ENCODE data around the gene AHCYL2.
"Not testable (repeated sequence)": the region's sequence is repeated elsewhere in the genome, so short reads cannot be mapped to it uniquely, and the experiment has no call there.

Gene AHCYL2

GRCh38 chr7:129244220-129244619 is 19.4 kb downstream of the AHCYL2 start:
- no peak for DNase-seq (ENCODE audit: low read depth, low spot score)

GRCh38 chr7:129245533-129245932 is 20.7 kb downstream of the AHCYL2 start:
- DNase-seq (ENCODE audit: low read depth, low spot score) = no peak

DNA sequence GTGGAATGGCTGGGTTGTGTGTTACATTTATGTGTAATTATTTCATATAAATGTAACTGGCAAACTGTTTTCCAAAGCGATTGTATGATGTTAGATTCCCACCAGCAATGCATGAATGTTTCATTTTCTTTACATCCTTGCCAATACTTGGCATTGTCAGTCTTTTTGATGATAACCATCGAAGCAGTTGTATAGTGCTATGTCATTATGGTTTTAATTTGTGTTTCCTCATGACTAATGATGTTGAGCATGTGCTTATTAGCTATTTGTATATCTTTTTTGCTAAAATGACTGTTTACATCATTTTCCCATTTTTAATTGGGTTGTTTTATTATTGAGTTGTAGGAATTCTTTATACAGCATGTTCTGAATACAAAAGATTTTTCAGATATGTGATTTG is 22.3 kb downstream of the AHCYL2 start:
- DNase-seq (ENCODE audit: low read depth, low spot score) = no peak

- no peak for DNase-seq (ENCODE audit: low read depth, low spot score)
Observed at GRCh38 chr7:129252128-129252527, 27.3 kb downstream of the AHCYL2 start.

DNA sequence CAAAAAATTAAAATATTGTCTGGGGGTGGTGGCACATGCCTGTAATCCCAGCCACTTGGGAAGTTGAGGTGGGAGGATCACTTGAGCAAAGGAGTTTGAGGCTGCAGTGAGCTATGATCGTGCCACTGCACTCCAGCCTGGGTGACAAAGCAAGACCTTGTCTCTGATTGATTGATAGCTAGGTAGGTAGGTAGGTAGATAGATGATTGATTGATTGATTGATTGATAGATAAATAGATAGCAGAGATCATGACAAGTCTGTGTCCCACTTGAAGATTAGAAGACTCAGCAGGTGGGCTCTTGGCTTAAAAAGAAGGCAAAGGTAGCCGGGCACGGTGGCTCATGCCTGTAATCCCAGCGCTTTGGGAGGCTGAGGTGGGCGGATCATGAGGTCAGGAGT is 27.8 kb downstream of the AHCYL2 start:
- not testable (repeated sequence) for DNase-seq (ENCODE audit: low read depth, low spot score)

- no peak for DNase-seq (ENCODE audit: low read depth, low spot score)
Observed at GRCh38 chr7:129255800-129256199, 31.0 kb downstream of the AHCYL2 start.

DNA sequence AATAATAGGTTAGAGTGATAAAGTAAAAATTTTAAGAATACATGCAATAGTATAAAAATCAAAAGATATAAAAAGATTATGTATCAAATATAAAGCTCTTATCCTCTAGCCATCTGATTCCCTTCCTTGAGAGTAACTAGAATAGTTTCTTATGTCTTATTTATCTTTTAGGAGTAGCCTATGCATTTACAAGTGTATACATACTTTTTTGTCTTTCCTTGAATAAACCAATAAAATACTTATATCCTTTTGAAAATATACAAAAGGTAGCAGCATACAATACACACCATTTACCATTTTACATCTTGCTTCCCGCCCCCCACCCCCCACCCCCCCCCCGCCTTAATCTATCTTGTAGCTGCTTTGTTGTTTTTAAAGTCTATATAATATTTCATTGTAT is 31.4 kb downstream of the AHCYL2 start:
- no peak for DNase-seq (ENCODE audit: low read depth, low spot score)

- no peak for DNase-seq (ENCODE audit: low read depth, low spot score)
Observed at GRCh38 chr7:129257168-129257567, 32.3 kb downstream of the AHCYL2 start.

DNA sequence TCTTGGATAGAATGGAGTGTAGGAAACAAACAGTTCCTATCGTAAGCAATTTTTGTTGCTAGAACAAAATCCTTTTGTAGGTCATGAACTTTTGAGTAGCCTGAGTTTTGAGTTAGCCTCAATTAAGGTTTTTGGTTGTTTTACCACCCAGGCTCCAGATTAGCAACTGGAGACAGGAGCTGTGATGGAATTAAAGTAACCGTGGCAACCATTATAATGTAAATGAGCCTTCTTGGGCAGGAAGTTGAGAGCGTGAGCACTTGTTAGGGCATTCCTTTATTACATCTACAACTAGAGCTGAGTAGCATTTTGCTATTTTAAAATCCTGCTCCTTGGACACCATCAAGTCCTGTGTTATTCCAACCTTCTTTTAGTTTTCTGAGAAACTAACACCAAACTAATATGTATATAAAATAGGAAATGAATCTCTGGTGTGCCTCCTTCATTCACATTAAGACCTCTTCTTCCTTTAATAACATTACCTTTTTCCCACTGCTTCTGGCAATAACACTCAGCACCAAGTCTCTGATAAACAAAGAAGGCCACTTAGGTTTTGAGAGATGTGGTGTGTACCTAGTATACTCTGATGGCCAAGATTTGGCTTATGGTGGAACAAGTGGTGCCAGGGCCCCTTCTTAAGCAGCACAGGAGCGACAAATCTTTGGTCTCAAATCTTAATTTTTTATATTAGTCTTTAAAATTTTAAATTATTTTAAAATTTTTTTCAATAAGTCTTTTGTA is 34.0 kb downstream of the AHCYL2 start:
- DNase-seq (ENCODE audit: low read depth, low spot score) = peak; percentile 95

GRCh38 chr7:129262324-129262723 is 37.5 kb downstream of the AHCYL2 start:
- DNase-seq (ENCODE audit: low read depth, low spot score) = no peak

DNA sequence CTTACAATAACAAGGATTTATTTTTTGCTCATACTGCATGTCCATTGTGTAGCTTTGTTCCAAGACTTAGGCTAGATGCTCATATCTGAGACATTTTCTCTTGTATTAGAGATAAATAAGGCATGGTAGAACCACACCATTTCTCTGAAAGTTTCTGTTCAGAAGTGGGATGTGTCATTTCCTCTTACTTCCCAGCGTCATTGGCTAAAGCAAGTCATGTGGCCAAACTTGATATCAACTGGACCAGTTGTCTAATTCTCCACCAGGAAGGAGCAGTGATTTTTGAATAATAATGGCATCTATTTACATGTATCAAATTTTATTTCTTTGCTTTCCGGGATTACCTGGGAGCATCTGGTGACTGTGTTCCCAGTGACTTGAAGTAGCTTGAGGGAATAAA is 38.3 kb downstream of the AHCYL2 start:
- no peak for DNase-seq (ENCODE audit: low read depth, low spot score)

DNA sequence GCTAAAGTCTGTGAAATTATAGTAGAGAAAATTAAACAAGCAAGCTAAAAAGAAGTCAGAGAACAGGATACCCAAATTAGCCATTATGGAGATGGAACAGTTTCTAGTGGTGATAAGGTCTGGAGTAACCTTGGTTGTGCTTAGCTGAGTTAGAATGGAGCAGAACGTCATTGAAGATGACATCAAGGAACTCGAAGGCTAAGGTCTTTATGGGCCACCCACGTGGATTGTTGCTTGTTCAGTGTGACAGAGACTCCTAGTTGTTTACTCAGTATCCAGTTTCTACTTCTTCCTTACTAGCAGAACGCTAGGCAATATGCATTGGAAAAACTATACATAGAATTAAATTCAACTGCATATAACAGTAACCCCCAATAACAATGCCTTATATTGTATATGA is 39.7 kb downstream of the AHCYL2 start:
- DNase-seq (ENCODE audit: low read depth, low spot score) = no peak

- DNase-seq (ENCODE audit: low read depth, low spot score) = no peak
Observed at GRCh38 chr7:129265328-129265727, 40.5 kb downstream of the AHCYL2 start.

DNA sequence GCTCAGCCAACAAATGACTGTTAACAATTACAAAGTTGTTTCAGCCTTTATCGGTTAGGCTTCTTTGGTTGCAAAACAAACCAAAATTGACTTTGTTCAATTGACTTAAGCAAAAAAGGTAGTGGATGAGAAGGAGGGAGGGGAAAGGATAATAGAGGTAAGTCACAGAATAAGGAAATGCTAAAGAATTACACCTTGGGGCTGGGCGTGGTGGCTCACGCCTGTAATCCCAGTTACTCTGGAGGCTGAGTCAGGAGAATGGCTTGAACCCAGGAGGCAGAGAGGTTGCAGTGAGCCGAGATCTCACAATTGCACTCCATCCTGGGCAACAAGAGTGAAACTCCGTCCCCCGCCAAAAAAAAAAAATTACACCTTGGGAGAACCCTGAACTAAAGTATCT is 41.4 kb downstream of the AHCYL2 start:
- no peak for DNase-seq (ENCODE audit: low read depth, low spot score)

- no peak for DNase-seq (ENCODE audit: low read depth, low spot score)
Observed at GRCh38 chr7:129270077-129270476, 45.2 kb downstream of the AHCYL2 start.

- DNase-seq (ENCODE audit: low read depth, low spot score) = peak; percentile 42
Observed at GRCh38 chr7:129271500-129272355, 46.9 kb downstream of the AHCYL2 start.

DNA sequence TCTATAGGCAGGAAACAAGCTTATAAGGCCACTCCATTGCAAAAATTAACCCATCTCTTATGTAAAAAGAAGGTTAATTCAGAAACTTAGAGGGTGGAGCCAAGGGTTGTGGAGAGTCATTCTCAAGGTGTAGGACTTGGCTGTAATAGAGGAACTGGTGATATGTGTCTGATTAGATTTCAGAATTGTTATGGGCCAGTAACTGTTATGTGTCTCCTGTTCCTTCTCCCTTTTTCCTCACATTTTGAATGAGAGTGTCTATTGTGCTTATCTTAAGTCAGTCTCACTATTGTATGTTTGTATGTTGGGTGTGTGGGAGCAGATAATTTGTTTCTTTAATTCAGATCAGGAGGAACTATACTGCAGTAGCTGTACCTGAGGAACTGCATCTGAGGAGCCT is 49.1 kb downstream of the AHCYL2 start:
- no peak for DNase-seq (ENCODE audit: low read depth, low spot score)

DNA sequence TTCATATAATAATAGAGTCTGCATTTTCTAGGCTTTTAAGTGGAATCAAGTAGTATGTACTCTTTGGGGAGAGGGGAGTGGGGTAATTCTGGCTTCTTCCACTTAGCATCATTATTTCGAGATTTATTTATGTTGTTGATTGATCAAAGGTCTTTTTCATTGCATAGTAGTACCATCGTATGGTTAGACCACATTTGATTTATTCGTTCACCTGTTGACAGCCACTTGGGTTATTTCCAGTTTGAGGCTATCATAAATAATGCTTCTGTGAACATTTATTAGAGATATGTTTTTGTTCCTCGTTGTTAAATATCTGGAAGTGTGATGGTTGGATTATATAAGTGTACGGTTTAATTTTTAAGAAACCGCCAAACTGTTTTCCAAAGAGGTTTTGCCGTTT is 52.8 kb downstream of the AHCYL2 start:
- DNase-seq (ENCODE audit: low read depth, low spot score) = no peak

DNA sequence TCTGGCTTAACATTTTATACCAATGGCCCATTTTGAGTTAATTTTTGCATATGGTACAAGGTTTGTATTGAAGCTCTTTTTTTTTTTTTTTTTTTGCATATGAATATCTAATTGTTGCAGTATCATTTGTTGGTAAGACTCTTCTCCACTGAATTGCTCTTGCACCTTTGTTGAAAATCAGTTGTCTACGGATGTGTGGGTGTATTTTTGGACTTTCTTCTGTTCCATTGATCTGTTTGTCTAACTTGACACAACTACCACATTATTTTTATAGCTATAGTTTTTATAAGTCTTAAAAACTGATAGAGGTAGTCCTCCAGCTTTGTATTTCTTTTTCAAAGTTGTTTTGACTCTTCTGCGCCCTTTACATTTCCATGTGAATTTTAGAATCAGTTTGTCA is 53.9 kb downstream of the AHCYL2 start:
- DNase-seq (ENCODE audit: low read depth, low spot score) = no peak

DNA sequence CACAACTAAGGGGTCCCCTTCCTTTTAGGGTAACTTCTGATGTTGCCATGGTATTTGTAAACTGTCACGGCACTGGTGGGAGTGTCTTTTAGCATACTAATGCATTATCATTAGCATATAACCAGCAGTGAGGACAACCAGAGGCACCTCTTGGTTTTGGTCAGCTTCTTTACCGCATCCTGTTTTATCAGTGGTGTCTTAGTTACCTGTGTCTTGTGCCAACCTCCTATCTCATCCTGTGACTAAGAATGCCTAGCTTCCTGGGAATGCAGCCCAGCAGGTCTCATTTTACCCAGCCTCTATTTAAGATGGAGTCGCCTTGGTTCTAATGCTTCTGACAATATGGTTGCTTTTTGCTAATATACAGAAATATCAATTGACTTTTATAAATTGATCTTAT is 54.9 kb downstream of the AHCYL2 start:
- DNase-seq (ENCODE audit: low read depth, low spot score) = no peak

- no peak for DNase-seq (ENCODE audit: low read depth, low spot score)
Observed at GRCh38 chr7:129281163-129281562, 56.3 kb downstream of the AHCYL2 start.

GRCh38 chr7:129282865-129283264 is 58.0 kb downstream of the AHCYL2 start:
- no peak for DNase-seq (ENCODE audit: low read depth, low spot score)

DNA sequence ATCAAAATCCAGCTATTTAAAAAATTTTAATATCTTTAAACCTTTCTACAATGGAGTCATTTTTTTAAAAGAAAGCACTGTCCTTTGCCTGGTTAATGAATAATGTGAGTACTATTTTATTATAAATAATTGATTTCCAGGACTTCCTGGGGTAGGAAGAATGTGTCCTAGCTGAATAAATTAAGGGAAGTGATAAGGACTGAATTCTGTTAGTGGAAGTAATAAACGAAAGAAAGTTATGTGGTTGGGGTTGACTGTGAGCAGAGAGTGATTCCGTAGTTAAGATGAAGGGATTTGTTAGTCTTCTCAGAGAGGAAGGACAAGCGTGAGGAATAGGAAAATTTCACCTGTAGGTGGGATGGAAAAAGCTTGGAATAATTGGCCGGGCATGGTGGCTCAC is 59.1 kb downstream of the AHCYL2 start:
- DNase-seq (ENCODE audit: low read depth, low spot score) = no peak

Measured in iPS DF 19.7 (cell line).